Stimulated activated CD8-positive, alpha-beta memory T cell treated with anti-CD3 and anti-CD28 coated beads, Interleukin-15, amount 100 ng/mL, for 24 hours (primary cell): ENCODE results near the gene TESK1.
"Not testable (repeated sequence)": the region's sequence is repeated elsewhere in the genome, so short reads cannot be mapped to it uniquely, and the experiment has no call there.

ENCODE experiments used
- DNase-seq: peaks from one replicate; pipeline ENCODE4 v3.0.0-alpha.2; 2020; ENCODE audit warnings: low read depth

TESK1 gene

DNA sequence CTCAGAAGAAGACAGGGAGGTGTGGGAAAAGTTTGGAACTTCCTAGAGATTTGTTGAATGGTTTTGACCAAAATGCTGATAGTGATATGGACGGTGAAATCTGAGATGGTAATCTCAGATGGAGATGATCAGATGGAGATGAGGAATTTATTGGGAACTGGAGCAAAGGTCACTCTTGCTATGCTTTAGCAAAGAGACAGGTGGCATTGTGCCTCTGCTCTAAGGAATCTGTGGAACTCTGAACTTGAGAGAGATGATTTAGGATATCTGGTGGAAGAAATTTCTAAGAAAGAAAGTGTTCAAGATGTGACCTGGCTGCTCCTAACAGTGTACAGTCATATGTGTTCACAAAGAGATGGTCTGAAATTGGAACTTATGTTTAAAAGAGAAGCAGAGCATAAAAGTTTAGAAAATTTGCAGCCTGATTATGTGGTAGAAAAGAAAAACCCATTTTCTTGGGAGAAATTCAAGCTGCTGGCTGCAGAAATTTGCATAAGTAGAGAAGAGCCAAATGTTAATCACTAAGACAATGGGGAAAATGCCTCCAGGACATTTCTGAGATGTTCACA is 25.3 kb upstream of the TESK1 start:
- DNase-seq, result not testable (repeated sequence)

DNA sequence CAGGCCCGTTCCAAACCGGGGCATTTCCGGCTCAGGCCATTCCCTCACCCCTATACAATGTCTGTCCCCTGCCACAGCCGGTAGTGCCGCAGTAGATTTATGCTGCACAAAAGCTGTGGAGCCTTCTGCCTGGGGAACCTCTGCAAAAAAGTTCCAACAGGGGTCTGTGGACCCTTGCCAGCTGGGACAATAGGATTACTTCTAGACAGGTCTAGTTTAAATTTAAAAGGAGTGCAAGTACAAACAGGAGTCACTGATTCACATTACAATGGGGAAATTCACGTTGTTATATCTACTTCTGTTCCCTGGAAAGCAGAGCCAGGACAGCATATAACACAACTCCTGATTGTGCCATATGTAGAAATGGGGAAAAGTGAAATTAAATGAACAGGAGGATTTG is 21.5 kb upstream of the TESK1 start:
- DNase-seq, result not testable (repeated sequence)

DNA sequence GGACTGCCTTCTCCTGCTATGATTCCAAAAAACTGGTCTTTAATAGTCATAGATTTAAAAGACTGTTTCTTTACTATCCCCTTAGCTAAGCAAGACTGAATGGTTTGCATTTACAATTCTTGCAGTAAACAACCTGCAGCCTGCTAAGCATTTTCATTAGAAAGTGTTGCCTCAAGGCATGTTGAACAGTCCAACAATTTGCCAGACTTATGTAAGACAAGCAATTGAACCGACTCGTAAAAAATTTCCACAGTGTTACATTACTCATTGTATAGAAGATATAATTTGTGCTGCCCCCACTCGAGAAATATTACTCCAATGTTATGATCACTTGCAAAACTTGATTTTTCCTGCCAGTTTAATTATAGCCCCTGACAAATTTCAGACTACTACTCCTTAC is 20.4 kb upstream of the TESK1 start:
- not testable (repeated sequence) for DNase-seq

DNA sequence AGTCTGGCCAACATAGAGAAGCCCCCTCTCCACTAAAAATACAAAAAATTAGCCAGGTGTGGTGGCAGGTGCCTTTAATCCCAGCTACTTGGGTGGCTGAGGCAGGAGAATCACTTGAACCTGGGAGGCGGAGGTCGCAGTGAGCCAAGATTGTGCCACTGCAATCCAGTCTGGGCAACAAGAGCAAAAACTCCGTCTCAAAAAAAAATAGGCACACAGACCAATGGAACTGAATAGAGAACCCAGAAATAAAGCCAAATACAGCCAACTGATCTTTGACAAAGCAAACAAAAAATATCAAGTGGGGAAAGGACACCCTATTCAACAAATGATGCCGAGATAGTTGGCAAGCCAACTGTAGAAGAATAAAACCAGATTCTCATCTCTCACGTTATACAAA is 16.6 kb upstream of the TESK1 start:
- not testable (repeated sequence) for DNase-seq

DNA sequence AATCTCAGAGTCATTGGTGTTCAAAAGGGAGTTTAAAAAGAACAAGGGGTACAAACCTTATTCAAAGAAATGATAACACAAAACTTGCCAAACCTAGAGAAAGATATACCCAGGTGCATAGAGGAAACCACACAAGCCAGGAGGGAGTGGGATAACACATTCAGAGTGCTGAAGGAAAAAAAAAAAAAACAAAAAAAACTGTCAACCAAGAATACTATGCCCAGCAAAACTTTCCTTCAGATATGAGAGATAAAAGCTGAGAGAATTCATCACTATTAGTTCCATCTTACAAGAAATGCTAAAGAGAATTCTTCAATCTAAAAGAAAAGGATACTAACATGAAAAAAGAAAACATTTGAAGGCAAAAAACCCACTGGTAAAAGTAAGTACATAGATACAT is 11.5 kb upstream of the TESK1 start:
- DNase-seq, result no peak

DNA sequence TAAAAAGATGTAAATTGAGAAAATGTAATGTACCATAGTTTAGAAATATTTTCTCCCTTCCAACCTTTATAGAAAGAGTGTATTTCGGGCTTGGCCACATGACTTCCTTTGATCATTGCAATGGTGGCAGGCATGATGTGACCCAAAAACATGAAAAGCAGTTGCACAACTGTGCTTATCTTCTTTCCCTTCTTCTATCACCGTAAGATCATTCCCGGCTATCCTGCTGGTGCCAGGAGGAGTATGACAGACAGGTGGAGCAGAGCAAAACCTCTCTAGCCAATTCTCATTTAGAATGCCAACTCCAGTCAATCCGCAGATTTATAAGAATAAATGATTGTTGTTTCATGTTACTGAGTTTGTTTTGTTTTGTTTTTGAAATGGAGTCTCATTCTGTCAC is 10.6 kb upstream of the TESK1 start:
- no peak for DNase-seq

DNA sequence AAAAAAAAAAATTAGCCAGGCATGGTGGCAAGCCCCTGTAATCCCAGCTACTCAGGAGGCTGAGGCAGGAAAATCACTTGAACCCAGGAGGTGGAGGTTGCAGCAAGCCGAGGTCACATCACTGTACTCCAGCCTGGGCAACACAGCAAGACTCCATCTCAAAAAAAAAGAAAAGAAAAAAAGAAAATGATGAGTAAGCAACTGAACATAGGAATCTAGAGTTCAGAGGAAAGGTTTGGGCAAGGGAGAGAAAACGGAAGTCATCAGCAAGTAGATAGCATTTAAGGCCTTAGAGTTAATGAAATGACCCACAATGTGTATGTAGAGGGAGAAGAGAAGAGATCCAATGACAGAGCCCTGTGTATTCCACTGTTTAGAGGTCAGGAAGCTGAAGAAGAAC is 8.2 kb upstream of the TESK1 start:
- DNase-seq, result not testable (repeated sequence)

DNA sequence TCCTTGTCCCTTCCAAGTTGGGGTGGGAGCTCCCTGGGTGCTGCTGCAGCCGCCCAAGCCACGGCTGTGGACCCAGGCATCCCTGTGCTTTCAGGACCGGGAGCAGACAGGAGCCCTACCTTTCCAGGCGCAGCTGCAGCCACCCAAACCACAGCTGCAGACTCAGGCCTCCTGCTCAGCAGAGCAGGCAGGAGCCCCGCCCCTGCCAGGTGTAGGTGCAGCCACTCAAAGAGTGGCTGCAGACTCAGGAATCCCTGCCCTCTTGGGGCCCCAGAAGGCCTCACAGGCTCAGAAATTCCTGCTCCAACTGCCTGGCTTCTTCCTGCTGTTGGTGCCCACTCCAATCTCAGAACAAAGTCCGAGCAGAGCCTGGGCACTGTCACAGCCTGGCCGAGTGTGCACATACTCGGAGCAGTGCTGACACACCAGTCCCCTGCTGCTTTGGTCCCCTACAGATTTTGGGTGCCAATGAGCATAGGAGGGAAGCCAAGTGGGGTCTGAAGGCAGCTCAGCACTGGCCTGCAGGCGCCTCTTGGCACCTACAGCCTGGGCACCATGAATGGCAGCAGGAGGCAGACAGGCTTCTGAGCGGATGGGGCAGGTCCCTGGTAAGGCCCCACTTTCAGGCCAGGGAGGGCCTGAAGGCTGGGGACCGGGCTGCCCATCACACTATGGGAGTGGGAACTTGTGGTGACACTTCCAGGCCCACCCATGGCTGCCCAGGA is 6.0 kb upstream of the TESK1 start:
- DNase-seq, result no peak

DNA sequence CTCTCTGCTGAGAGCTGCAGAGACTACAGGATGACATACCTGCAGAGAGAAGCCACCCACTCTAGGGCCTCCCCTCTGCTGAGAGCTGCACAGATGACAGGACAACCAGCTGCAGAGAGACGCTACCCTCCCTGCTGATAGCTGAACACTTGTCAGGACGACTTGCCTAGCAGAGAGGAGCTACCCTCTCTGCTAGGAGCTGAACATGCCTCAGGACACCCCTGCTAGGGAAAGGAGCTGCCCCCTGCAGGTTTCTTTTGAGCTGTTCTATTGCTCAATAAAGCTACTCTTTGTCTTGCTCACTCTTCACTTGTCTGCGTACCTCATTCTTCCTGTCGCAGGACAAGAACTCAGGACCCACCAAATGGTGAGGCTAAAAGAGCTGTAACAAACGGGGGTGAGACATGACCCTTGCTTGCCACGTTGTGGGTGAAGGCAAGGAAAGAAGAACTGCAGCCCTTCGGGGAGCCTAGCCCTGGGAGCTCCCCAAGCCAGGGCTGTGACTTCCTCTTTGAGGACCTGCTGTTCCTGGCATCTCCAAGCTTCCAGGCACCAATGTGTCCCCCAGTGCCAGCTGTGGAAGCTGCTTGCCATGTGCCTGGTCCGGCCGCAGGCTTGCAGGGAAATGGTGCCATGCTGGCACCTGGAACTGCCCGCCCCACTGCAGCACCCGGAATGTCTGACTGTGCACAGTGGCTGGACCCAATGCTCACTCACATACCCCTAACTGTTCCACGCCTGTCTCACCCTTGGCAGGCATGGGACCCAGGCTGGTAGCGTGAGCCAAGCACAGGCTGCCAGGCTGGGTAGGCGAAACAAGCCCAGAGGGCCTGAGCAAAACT is 5.1 kb upstream of the TESK1 start:
- DNase-seq, result no peak

DNA sequence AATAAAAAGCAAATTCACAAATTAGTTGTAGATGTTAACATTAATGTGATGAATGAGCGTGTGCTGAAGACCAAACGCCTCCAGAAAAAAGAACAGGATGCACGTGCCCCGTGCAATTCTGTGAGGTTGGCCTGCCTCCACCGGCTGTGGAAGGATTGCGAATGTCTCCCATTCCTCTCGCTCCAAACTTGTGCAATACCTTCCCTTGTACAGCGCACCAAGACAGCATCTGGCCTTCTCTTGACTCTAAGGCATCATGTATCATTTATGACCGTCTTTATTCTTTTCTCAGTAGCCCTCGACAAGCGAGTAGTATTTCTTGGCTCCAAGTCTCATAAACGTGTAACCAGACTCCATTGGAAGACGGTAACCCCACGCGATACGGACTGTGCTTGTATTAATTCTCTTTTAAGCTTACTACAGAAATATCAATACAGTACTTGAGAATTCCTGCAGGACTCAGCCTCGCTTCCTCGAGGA is 1.5 kb upstream of the TESK1 start:
- no peak for DNase-seq

DNA sequence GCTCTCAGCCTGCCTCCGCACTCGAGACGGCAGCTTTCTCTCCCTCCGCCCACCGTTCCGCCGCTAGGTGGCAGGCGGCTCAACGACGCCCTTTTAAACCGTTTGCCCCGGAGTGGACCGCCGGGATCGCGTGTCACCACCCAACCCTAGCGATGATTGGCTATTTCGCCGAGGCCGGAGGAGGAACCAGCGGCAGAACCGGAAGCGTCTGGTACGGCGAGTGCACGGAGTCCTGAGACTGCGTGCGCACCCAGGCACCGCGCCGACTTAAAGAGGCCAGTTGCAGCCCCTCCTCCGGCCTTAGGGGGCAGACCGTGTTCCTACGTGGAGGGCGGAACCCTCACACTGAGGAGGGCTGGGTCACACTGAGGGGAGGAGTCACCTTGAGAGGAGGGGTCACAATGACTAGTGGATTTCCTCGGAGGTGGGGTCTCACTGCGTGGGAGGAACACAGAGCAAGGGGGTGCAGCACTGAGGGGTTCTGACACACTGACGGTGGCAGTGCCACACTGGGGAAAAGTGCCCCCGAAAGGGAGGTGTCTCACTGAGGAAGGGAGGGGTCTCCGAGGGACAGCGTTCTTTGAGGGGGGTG is 980 bp upstream of the TESK1 start:
- DNase-seq, result peak; percentile 94

DNA sequence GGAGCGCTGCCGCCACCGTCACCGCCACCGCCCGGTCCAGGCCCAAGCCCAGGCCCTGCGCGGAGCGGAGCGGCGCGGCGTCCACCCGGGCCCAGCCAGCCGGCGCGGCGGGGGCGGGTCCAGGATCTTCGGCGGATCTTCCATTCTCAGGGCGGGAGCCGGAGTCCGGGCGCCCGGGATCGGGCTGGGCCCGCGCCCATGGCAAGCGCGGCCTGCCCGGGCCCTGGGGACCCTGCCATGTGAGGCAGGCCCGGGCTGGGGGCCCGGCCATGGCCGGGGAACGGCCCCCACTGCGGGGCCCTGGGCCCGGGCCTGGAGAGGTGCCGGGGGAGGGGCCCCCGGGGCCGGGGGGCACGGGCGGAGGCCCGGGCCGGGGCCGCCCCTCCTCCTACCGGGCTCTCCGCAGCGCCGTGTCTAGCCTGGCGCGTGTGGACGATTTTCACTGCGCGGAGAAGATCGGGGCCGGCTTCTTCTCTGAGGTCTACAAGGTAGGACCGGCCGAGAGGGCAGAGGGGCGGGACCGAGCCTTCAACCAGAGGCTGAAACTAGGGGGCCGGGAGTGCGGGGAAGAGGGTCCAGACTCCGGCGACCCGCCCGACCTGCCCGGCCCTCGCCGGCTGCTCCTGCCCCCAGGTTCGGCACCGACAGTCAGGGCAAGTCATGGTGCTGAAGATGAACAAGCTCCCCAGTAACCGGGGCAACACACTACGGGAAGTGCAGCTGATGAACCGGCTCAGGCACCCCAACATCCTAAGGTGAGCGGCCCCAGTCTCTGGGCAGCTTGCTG is 482 bp downstream of the TESK1 start:
- no peak for DNase-seq

DNA sequence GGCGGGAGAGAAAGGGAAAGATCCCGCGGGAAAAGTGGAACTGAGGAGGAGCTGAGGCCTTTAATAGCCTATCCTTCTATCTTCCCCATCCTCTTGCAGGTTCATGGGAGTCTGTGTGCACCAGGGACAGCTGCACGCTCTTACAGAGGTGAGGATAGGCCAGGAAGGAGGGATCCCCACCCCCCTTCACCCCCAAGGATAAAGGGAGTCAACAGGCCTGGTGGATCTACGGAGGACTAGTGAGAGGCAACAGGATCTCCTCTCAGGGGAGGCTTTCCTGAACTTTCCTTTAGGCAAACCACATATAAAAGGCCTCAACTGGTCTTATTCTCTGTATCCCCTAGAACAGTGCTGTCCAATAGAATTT is 1.1 kb downstream of the TESK1 start:
- no peak for DNase-seq

DNA sequence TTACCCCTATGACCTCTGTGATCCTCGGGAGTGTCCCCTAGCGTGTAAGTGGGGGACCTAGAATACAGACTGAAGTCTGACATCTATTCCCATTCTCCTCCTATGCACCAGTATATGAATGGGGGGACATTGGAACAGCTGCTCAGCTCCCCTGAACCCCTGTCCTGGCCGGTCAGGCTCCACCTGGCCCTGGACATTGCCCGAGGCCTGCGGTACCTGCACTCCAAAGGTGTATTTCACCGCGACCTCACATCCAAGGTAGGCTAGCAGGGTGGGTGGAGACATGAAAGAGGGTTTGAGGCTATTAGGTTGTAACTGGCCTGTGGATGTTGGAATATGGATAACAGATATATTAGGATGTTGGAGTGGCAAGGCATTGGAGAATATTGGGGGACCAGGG is 1.7 kb downstream of the TESK1 start:
- DNase-seq, result no peak

DNA sequence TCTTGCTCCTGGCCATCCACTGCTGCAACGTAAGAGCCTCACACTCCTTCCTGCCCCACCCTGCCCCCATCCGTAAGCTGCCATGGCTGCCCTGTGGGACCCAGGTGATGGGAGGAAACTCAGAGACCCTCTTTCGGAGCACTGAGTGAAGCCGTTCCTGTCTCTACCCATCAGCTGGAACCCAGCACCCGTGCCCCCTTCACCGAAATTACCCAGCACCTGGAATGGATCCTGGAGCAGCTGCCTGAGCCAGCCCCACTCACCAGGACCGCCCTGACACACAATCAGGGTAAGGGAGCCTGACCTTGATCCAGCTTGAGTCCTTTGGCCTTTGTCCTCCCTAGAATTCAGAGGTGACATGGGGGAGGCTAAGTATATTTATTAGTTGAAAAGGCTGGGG is 3.2 kb downstream of the TESK1 start:
- no peak for DNase-seq

DNA sequence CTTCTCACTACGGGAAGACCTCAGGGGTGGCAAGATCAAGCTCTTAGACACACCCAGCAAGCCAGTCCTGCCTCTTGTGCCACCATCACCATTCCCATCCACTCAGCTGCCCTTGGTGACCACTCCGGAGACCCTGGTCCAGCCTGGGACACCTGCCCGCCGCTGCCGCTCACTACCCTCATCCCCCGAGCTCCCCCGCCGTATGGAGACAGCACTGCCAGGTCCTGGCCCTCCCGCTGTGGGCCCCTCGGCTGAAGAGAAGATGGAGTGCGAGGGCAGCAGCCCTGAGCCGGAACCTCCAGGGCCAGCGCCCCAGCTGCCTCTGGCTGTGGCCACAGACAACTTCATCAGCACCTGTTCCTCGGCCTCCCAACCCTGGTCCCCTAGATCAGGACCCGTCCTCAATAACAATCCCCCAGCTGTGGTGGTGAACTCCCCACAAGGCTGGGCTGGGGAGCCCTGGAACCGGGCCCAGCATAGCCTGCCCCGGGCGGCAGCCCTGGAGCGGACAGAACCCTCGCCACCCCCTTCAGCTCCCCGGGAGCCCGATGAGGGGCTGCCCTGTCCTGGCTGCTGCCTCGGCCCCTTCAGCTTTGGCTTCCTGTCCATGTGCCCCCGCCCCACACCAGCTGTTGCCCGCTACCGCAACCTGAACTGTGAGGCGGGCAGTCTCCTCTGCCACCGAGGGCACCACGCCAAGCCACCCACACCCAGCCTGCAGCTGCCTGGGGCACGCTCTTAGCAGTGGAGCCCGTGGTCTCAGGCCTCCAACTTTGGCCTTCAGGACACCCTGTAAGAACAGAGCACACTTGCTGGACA is 4.1 kb downstream of the TESK1 start:
- no peak for DNase-seq

DNA sequence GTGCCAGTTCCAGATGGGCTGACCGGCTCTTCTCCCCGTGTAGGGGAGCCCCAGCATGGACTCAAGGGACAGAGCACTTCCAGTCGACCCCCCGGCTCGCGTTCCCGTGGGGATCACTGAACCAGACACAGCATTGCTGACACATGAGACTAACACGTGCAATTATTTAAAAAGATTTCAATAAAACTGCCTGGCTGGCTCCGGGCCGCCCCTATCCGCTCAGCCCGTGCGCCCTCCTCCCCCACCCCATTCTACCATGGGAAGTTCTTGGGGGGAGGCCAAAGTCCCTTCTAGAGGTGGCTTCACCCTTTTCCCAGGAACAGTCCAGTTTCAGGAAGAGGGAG is 4.7 kb downstream of the TESK1 start:
- no peak for DNase-seq

DNA sequence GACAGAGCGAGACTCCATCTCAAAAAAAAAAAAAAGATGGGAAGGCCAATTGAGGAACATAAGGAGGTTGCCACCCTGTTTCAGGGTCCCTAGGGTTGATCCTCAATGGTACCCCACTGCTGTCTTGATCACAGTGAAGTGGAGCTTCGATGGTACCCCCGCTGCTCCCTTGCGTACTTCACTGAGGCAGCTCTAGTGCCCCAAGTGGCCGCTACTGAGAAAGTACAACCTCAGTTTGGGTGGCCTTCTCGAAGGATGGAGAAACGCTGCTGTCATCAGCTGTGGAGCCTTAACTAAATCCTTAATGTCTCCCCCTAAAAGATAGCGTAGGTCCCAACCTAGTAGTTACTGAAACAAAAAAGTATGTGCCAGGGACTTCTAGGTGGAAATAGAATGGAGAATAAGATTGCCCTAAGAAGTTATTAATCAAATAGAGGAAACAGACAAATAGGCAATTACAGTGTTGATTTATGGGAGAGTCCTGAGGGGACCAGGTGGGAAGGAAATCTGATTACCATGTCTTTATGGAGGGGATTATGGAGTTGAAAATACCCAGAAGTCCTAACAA is 6.3 kb downstream of the TESK1 start:
- DNase-seq, result no peak

DNA sequence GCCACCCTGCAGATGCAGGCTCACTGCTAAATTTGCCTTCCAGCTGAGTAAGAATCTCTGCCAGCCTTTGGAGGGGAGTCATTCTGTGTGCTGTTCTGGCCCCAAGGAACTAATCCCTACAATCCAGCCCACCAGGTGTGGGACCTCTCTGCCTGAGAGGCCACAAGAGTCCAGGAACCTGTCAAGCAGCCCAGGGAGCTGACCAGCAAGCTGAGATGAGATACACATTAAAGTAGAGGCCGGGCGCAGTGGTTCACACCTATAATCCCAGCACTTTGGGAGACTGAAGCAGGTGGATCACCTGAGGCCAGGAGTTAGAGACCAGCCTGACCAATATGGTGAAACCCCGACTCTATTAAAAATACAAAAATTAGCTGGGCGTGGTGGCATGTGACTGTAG is 7.0 kb downstream of the TESK1 start:
- DNase-seq, result not testable (repeated sequence)

DNA sequence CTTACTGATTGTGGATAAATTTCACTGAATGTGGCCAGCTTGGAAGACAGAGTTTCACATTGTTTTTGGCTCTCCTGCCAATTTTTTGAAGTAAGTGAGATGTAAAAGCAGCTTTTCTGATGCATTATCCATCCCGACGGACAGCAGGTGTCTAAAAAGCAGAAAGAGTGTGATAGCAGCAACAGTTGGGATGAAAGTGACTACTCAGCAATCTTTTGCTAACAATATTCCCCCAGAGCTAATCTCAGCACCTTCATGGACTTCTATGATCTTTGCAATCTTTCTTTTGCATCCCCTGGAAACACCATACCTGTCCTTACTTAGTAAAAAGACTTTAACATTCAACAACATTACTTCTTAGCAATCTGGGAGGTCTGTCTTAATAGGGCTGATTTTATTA is 7.8 kb downstream of the TESK1 start:
- DNase-seq, result no peak
